Thyroid gland (tissue), 4 donors: ENCODE results near the gene ABI3. TPM values are rescaled to one million over a fixed set of nuclear protein-coding genes. Genes with fewer than 3 reads are reported as not detected.

Source experiments
- DNase-seq, 2 donors: peaks; one replicate each; pipeline ENCODE4 v3.0.0-alpha.2; 2019
- H3K27ac ChIP-seq, 3 donors: fragments of 200-600 bp; sonication (generic); 1 replicate in 2 of 3; 2 replicates in 1 of 3; pipeline ENCODE4 v1.5.1; 2016 to 2019; ENCODE audit warnings: mild to moderate bottlenecking in 1 of 3, moderate library complexity in 1 of 3
- H3K27me3 ChIP-seq: fragments of 200-600 bp; sonication (generic); one replicate; pipeline ENCODE4 v1.5.1; 2019
- H3K36me3 ChIP-seq, 2 donors: fragments of 200-600 bp; sonication (generic); one replicate each; pipeline ENCODE4 v1.5.1; 2016 to 2019
- H3K4me1 ChIP-seq, 2 donors: fragments of 200-600 bp; sonication (generic); one replicate each; pipeline ENCODE4 v1.5.1; 2017 to 2019
- H3K4me3 ChIP-seq, 3 donors: fragments of 200-600 bp; sonication (generic); replicated peaks in 1 of 3; 1 replicate in 2 of 3; 2 replicates in 1 of 3; pipeline ENCODE4 v1.5.1; 2016; ENCODE audit warnings: mild to moderate bottlenecking in 1 of 3
- H3K9me3 ChIP-seq: fragments of 200-600 bp; sonication (generic); one replicate; pipeline ENCODE4 v1.5.1; 2017
- POLR2A ChIP-seq, 2 donors: fragments of 450-650 bp; IDR thresholded peaks; one replicate each; pipeline ENCODE4 v1.6.1; 2017; ENCODE audit warnings: antibody characterized with exemption in 2 of 2, mild to moderate bottlenecking in 2 of 2, moderate library complexity in 1 of 2
- WGBS, 2 donors: methylation state at CpG; one replicate each; pipeline ENCODE4 v1.1.5; 2017; 5-methylcytosine and 5-hydroxymethylcytosine counted together
- intact Hi-C: fragments of 100-400 bp; cut with DNase I; formaldehyde crosslinking; loops from one replicate; pipeline ENCODE4 v1.15.1; 2023
- total RNA-seq, 4 donors: library from RNA; depleted of rRNA; stranded (reverse); fragments of >200 nt; gene quantifications; one replicate each; pipeline ENCODE4 v1.2.3, GENCODE V29; 2016
- TF ChIP-seq, protein P1 (sequence below), 6 experiments: fragments of 200-600 bp in 3 of 6; fragments of 450-650 bp in 3 of 6; sonication (generic) in 3 of 6; IDR thresholded peaks; one replicate each; pipeline ENCODE4 v1.5.1; 2016 to 2019; ENCODE audit warnings: antibody characterized with exemption in 6 of 6, mild to moderate bottlenecking in 2 of 6, inconsistent platforms in 1 of 6, moderate library complexity in 1 of 6

Gene ABI3
- total RNA-seq, 4 donors from 2014 or later = 4.2 to 10.3 (median 6.2) TPM

- intact Hi-C loops = no loop called here
- H3K4me1 ChIP-seq = no peaks in the 10 kb centered on the region
- H3K4me3 ChIP-seq = no peak overlapping the region
- H3K27ac ChIP-seq = no peak overlapping the region
- TF ChIP-seq POLR2A (IDR thresholded peaks at IDR 0.05) = no peak
- TF ChIP-seq, protein P1, sequence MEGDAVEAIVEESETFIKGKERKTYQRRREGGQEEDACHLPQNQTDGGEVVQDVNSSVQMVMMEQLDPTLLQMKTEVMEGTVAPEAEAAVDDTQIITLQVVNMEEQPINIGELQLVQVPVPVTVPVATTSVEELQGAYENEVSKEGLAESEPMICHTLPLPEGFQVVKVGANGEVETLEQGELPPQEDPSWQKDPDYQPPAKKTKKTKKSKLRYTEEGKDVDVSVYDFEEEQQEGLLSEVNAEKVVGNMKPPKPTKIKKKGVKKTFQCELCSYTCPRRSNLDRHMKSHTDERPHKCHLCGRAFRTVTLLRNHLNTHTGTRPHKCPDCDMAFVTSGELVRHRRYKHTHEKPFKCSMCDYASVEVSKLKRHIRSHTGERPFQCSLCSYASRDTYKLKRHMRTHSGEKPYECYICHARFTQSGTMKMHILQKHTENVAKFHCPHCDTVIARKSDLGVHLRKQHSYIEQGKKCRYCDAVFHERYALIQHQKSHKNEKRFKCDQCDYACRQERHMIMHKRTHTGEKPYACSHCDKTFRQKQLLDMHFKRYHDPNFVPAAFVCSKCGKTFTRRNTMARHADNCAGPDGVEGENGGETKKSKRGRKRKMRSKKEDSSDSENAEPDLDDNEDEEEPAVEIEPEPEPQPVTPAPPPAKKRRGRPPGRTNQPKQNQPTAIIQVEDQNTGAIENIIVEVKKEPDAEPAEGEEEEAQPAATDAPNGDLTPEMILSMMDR (IDR thresholded peaks at IDR 0.05) = no peak
- H3K27me3 ChIP-seq = no peaks in the 10 kb centered on the region
- no peaks in the 10 kb centered on the region for H3K9me3 ChIP-seq
- no peaks in the 10 kb centered on the region for H3K36me3 ChIP-seq
- DNase-seq = no peak
- 94 to 100% methylated on average over 3 of the region's 3 CpGs for WGBS, 2 donors
Measured at GRCh38 chr17:49187301-49187700, 23.2 kb upstream of the ABI3 start.

- Histone ChIP-seq H3K27me3 (no peaks in the 10 kb centered on the region), H3K27ac (peak overlapping the region in 1 of 3 donors; percentile 30), H3K9me3 (no peaks in the 10 kb centered on the region), H3K4me3 (no peak overlapping the region), H3K36me3 (no peaks in the 10 kb centered on the region), H3K4me1 (peaks cover 0 to 5% of the 10 kb centered on the region in 2 donors)
- TF ChIP-seq POLR2A (IDR thresholded peaks at IDR 0.05) = no peak
- TF ChIP-seq, protein P1 (IDR thresholded peaks at IDR 0.05) = no peak
- intact Hi-C loops = loop anchor here (5.0 kb wide), 1 partner anchor 36 kb away; no protein-coding TSS in a partner anchor
- no peak for DNase-seq
- WGBS, 2 donors = 71 to 81% methylated on average over 4 of the region's 4 CpGs
Measured at GRCh38 chr17:49190932-49191331, 19.6 kb upstream of the ABI3 start.

GRCh38 chr17:49191409-49191916 lies 19.0 kb upstream of the ABI3 start:
- intact Hi-C loops = loop anchor here (5.0 kb wide), 1 partner anchor 36 kb away; no protein-coding TSS in a partner anchor
- peaks cover 0 to 5% of the 10 kb centered on the region in 2 donors for H3K4me1 ChIP-seq
- H3K4me3 ChIP-seq = peak overlapping the region in 2 of 3 donors; percentile 27 to 57
- no peaks in the 10 kb centered on the region for H3K36me3 ChIP-seq
- no peaks in the 10 kb centered on the region for H3K9me3 ChIP-seq
- DNase-seq = no peak
- H3K27ac ChIP-seq = peak overlapping the region; percentile 99 to 100 (median 99)
- no peak for TF ChIP-seq POLR2A (IDR thresholded peaks at IDR 0.05)
- TF ChIP-seq, protein P1 (IDR thresholded peaks at IDR 0.05) = no peak
- H3K27me3 ChIP-seq = no peaks in the 10 kb centered on the region
- WGBS, 2 donors = 8 to 11% methylated on average over 8 of the region's 8 CpGs

GRCh38 chr17:49191917-49192741 lies 18.4 kb upstream of the ABI3 start:
- no peaks in the 10 kb centered on the region for H3K9me3 ChIP-seq
- intact Hi-C loops = loop anchor here (5.0 kb wide), 1 partner anchor 35 kb away; no protein-coding TSS in a partner anchor
- H3K4me1 ChIP-seq = peaks cover 1 to 5% of the 10 kb centered on the region in 2 donors
- 1% methylated on average over 27 to 37 of the region's 53 CpGs for WGBS, 2 donors
- DNase-seq = peak; percentile 93
- no peaks in the 10 kb centered on the region for H3K27me3 ChIP-seq
- H3K27ac ChIP-seq = peak overlapping the region; percentile 99 to 100 (median 99)
- peak overlapping the region in 2 of 3 donors; percentile 27 to 57 for H3K4me3 ChIP-seq
- H3K36me3 ChIP-seq = no peaks in the 10 kb centered on the region
- TF ChIP-seq, protein P1 (IDR thresholded peaks at IDR 0.05) = peak in 3 of 6 experiments; percentile 19 to 41 (median 37)
- TF ChIP-seq POLR2A (IDR thresholded peaks at IDR 0.05) = peak in 1 of 2 donors; percentile 37
